ENCODE data around the gene SDHA. TPM values are rescaled to one million over a fixed set of nuclear protein-coding genes. Genes with fewer than 3 reads are reported as not detected.

SDHA gene
- total RNA-seq, 2 donors from 2014 or later: 59.6 to 70.5 TPM

DNA sequence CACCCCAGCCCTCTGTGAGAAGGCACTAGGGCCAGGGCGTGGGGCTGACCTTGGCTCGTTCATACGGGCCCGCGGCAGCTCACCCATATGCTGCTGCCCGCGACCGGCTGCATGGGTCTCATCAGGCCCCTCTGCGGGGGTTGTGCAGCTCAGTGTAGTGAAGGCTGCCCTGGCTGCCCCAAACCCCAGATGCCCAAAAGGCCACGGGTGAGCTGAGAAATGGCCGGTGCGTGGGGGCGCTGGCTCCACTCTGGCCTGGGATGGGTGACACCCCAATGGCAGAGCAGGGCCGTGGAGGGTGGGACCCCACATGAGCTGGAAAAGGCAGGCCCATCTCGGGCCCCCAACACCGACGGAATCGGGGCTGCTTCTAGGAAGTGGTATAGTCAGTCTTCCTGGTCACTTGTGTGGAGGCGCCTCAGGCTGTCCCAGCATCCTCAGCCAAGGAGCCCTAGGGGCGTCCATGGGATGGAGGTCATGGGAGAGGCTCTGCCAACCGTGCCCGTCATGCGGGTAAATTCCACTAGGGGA, 46.3 kb upstream of the SDHA start:
- H3K27ac ChIP-seq: no peak overlapping the region
- DNase-seq (ENCODE audit: low spot score): no peak

DNA sequence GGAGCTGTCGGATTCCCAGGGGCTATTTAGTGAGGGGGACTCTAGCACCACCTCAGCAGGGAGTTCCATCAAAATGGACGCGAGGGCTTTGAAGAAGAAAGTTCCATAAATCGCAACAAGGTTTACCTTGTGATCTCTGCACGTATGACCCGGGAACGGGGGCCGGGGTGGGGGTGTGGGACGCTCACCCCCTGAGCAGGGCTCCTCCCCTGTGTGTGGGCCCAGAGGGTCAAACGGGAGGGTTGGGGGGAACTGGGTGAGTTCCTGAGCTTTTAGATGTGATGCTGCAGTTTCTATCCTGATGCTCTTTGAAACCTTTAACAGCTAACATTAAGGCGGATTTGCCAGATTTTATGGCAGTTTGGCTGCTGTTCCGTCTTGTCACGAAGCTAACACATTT, 45.7 kb upstream of the SDHA start:
- TF ChIP-seq, protein P1, sequence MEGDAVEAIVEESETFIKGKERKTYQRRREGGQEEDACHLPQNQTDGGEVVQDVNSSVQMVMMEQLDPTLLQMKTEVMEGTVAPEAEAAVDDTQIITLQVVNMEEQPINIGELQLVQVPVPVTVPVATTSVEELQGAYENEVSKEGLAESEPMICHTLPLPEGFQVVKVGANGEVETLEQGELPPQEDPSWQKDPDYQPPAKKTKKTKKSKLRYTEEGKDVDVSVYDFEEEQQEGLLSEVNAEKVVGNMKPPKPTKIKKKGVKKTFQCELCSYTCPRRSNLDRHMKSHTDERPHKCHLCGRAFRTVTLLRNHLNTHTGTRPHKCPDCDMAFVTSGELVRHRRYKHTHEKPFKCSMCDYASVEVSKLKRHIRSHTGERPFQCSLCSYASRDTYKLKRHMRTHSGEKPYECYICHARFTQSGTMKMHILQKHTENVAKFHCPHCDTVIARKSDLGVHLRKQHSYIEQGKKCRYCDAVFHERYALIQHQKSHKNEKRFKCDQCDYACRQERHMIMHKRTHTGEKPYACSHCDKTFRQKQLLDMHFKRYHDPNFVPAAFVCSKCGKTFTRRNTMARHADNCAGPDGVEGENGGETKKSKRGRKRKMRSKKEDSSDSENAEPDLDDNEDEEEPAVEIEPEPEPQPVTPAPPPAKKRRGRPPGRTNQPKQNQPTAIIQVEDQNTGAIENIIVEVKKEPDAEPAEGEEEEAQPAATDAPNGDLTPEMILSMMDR (IDR thresholded peaks at IDR 0.05): no peak
- Histone ChIP-seq H3K9me3 (no peaks in the 10 kb centered on the region), H3K36me3 (no peaks in the 10 kb centered on the region), H3K27me3 (replicated peaks; ENCODE audit: insufficient read depth) (no peaks in the 10 kb centered on the region), H3K4me3 (no peak overlapping the region), H3K4me1 (ENCODE audit: control insufficient read depth in 1 of 2, low read depth in 2 of 2) (no peaks in the 10 kb centered on the region), H3K27ac (no peak overlapping the region)
- ATAC-seq (ENCODE audit: insufficient number of reproducible peaks, low FRiP score, low read depth): no peak
- no peak for DNase-seq (ENCODE audit: low spot score)

More for the DNA sequence above, 46.3 kb upstream of the SDHA start:
- no peaks in the 10 kb centered on the region for H3K36me3 ChIP-seq
- no peak for ATAC-seq (ENCODE audit: insufficient number of reproducible peaks, low FRiP score, low read depth)
- H3K4me3 ChIP-seq: no peak overlapping the region
- TF ChIP-seq, protein P1 (IDR thresholded peaks at IDR 0.05): no peak
- H3K9me3 ChIP-seq: no peaks in the 10 kb centered on the region
- no peaks in the 10 kb centered on the region for H3K4me1 ChIP-seq (ENCODE audit: control insufficient read depth in 1 of 2, low read depth in 2 of 2)
- no peaks in the 10 kb centered on the region for H3K27me3 ChIP-seq (replicated peaks; ENCODE audit: insufficient read depth)

DNA sequence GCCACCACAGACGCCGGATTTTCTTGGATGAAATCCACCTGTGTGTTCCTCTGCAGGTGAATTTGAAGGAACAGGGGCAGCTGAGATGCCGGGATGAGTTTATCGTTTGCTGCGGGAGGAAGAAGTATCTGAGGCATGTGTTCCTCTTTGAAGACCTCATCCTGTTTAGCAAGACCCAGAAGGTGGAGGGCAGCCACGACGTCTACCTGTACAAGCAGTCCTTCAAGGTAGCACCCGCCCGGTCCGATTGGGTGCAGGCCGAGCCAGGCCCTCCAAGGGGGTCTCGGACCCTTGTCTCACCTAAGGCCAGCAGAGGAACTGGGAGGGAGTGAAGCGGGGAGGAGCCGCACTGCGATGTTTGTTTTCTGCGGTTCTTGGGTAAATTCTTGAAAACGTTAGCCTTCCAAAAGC, 45.3 kb upstream of the SDHA start:
- Histone ChIP-seq H3K9me3 (no peaks in the 10 kb centered on the region), H3K4me3 (no peak overlapping the region), H3K4me1 (ENCODE audit: control insufficient read depth in 1 of 2, low read depth in 2 of 2) (no peaks in the 10 kb centered on the region), H3K27me3 (replicated peaks; ENCODE audit: insufficient read depth) (no peaks in the 10 kb centered on the region), H3K36me3 (no peaks in the 10 kb centered on the region), H3K27ac (no peak overlapping the region)
- TF ChIP-seq, protein P1 (IDR thresholded peaks at IDR 0.05): no peak
- ATAC-seq (ENCODE audit: insufficient number of reproducible peaks, low FRiP score, low read depth) (no peak), DNase-seq (ENCODE audit: low spot score) (no peak)

DNA sequence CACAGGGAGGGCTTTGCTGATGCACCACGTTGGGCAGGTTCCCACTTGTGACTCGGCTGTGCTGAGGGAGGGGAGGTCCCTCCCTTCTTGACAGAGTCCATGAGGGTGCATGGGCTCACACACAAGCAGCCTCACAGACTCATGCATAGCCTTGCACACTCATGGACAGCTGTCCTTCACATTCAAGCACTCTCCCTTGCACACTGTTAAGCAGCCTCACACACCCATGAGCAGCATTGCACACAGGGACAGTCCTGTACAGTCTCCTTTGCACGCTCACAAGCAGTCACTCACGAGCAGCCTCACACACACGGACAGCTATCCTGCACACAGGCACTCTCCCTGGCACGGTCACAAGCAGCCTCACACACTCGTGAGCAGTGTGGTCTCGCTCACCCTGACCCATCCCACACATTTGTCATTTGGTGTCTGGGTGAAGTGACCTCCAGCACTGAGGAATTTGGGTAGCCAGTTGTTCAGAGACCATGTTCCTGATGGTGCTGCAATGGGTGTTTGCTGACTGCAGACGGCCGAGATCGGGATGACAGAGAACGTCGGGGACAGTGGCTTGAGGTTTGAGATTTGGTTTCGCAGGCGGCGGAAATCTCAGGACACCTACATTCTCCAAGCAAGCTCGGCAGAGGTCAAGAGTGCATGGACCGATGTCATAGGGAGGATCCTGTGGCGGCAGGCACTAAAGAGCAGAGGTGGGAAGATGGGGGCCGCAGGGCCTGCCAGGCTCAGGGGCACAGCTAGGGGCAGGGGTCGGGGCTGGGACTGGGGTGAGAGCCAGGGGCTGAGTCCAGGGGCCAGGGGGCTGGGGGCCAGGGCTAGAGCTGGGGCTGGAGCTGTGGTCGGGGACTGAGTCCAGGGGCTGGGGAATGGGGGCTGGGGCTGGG, 44.5 kb upstream of the SDHA start:
- Histone ChIP-seq H3K27me3 (replicated peaks; ENCODE audit: insufficient read depth) (no peaks in the 10 kb centered on the region), H3K4me1 (ENCODE audit: control insufficient read depth in 1 of 2, low read depth in 2 of 2) (no peaks in the 10 kb centered on the region), H3K4me3 (no peak overlapping the region), H3K9me3 (no peaks in the 10 kb centered on the region), H3K36me3 (no peaks in the 10 kb centered on the region), H3K27ac (no peak overlapping the region)
- ATAC-seq (ENCODE audit: insufficient number of reproducible peaks, low FRiP score, low read depth): no peak
- TF ChIP-seq, protein P1 (IDR thresholded peaks at IDR 0.05): no peak
- no peak for DNase-seq (ENCODE audit: low spot score)

DNA sequence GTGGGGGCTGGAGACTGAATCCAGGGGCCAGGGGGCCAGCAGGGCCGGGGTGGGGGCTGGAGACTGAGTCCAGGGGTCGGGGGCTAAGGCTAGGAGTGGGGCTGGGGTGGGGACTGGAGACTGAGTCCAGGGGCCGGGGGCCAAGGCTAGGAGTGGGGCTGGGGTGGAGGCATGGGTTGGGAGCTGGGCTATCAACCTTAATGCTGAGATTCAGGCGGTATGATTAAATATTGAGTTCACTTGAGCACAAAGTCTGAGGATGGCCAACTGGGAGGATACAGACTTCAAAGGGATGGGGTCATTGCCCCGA, 43.9 kb upstream of the SDHA start:
- Histone ChIP-seq H3K27me3 (replicated peaks; ENCODE audit: insufficient read depth) (no peaks in the 10 kb centered on the region), H3K9me3 (no peaks in the 10 kb centered on the region), H3K27ac (no peak overlapping the region), H3K4me1 (ENCODE audit: control insufficient read depth in 1 of 2, low read depth in 2 of 2) (no peaks in the 10 kb centered on the region), H3K36me3 (no peaks in the 10 kb centered on the region), H3K4me3 (no peak overlapping the region)
- ATAC-seq (ENCODE audit: insufficient number of reproducible peaks, low FRiP score, low read depth) (no peak), DNase-seq (ENCODE audit: low spot score) (no peak)
- TF ChIP-seq, protein P1 (IDR thresholded peaks at IDR 0.05): no peak

All from thoracic aorta (tissue), 2 donors.